GM10266 (cell line): ENCODE data around the gene JARID2.

Experiments
- DNase-seq: peaks from one replicate; pipeline ENCODE4 v3.0.0; 2012; ENCODE audit errors: extremely low spot score
- CTCF ChIP-seq: IDR thresholded peaks from 2 replicates; pipeline ENCODE4 v1.5.1; 2012; ENCODE audit warnings: mild to moderate bottlenecking, low read depth; ENCODE audit not compliant: control insufficient read depth, insufficient read depth; ENCODE audit errors: missing control alignments

JARID2 gene

DNA sequence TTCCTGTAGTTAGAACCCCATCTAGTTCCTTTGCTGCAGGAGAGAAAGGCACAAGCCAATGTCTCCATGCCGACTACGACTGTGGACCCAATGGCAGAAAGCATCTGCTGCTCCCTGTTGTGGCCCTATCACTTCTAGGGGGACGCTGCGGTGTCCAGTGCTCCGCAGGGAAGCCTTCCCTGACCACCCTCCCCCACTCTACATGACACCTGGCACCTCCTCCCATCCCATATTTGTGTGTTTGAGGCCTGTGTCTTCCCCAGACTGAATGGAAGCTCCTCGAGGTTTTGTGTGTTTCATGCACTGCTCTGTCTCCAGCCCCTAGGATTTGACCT lies 257.4 kb downstream of the JARID2 start:
- no peak for TF ChIP-seq CTCF
- DNase-seq: no peak

DNA sequence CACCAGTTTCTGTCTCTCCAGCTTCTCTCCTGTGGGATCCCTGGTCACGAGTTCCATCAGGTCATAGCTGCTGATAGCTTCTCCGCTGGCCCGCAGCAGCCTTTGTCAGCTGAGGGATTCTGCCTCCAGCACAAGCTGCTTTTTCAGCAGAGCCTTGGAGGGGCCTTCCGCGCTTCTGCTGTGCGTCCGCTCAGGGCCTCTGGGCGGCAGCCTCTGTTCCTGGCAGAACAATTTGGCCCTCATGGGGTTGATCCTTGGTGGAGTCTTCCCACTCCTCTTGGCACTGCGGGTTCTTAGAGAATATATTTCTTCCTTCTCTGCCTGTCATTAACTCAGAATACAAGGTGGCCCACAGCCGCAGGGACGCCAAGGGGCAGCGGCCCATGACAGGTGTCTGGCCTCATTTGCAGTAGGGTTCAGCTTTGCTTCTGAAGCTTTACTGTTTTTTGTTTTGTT lies 258.2 kb downstream of the JARID2 start:
- no peak for TF ChIP-seq CTCF

DNA sequence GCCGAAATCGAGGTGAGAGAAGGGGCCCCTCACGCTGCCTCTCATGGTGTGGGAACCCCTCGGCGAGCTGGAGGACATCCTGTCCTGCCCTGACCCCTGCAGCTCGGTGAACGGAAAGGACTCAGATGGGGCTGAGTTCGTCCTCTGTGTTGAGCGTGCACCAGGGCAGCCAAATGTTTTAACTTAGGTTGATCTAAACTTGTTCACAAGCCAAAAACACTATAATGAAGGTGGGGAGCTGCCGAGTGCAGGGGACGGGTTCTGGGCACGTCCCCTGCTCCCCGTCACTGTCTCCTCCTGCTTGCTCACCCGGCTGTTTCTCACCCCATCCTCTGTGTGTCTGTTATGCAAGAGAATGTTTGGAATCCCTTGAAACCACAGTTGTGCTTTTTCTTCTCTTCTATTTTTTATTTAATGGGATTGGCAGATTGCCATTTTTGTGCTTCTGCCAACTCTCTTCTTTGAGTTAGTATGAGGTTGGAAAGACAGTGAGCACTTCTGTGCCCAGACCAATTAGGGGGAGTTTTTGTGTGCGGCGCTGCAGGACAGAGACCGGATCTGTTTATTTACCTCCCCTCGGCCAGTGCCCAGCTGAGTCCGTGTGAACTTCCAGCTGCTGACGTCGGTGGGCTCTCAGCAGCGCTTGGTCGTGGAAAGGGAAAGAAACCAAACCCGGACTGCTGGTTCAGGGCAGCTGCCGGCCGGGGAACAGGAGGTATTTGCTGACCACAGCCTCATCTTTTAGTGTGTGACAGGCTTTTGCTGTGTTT lies 258.9 kb downstream of the JARID2 start:
- DNase-seq: no peak
- TF ChIP-seq CTCF: no peak

More for the DNA sequence above, 258.2 kb downstream of the JARID2 start:
- DNase-seq: no peak

DNA sequence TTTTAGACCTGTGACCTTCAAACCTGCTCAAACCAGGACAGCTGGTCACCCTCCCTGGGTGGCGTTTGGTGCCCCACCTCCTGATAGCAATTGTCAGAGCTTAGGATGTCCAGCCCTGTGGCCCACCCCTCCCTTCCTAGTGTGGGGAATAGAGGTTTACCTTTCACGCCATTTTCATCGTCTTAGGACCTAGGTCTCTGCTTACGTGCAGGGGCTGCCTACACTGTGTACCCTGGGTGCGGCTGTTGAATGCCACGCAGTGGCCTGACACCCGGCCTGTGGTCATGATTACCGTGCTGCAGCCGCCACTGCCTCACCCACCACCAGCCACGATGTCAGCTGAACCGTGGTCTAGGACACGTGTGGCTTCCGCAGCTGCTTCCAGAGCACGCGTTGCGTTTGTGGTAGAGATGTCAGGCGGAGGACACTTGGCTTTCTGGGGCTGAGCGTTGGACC lies 259.6 kb downstream of the JARID2 start:
- no peak for TF ChIP-seq CTCF
- DNase-seq: no peak

GRCh38 chr6:15506066-15506465 lies 260.2 kb downstream of the JARID2 start:
- TF ChIP-seq CTCF: no peak

DNA sequence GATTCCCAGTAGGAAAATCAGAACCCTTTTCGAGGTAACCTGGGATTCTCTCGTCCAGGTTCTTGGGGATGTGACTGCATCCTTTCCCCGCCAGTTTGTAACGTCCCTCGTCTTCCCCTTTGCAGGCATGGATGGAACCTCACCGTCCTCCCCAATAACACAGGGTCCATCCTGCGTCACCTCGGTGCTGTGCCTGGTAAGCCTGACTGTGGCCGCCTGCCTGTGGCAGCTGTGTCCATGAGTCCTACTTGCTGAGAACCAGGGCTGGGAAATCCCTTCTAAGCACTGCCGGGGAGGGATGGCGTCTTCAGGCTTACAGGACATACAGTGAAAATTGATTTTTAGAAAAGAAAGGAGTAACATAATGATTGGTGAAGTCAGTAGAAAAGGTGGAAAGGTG lies 261.4 kb downstream of the JARID2 start:
- no peak for TF ChIP-seq CTCF
- DNase-seq: no peak

More at GRCh38 chr6:15506066-15506465, 260.2 kb downstream of the JARID2 start:
- no peak for DNase-seq

DNA sequence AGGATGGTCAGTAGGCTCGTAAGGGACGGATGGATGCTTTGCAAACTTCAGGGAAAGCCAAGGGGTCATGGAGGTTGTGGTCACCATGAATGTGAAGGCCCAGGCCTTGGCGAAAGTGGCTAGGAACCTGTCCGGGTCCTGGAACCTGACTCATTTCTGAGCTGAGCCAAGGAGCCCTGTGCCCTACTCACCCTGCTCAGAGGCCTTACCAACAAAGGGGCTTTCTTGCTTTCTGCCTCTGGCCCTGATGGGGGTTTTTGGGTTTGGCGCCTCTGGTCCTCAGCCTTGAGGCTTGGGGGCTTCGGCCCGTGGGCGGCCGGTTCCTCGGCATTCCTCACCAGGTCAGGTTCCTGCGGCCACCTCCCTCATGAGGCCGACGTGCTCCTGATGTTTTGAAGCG lies 261.9 kb downstream of the JARID2 start:
- DNase-seq: no peak
- no peak for TF ChIP-seq CTCF
